Activated naive CD4-positive, alpha-beta T cell treated with anti-CD3 and anti-CD28 coated beads, Interleukin-2, amount 50 U/mL, for 72 hours (primary cell): ENCODE results near the gene GRM3. TPM values are rescaled to one million over a fixed set of nuclear protein-coding genes. Genes with fewer than 3 reads are reported as not detected.

Source experiments
- ATAC-seq, 2 donors: fragments of 150-1000 bp; cut with Tn5 transposase; 2 replicates each; pipeline ENCODE4 v1.10.0; 2021; ENCODE audit warnings: mild to moderate bottlenecking in 2 of 2, moderate library complexity in 2 of 2
- DNase-seq, 2 donors: peaks; one replicate each; pipeline ENCODE4 v3.0.0; 2021 to 2022; ENCODE audit warnings: low spot score in 2 of 2
- H3K27ac Mint-ChIP-seq, 2 donors: one replicate each; pipeline ENCODE4 v1.8.0; 2022; ENCODE audit warnings: mild to moderate bottlenecking in 2 of 2, mixed read lengths in 2 of 2
- H3K36me3 Mint-ChIP-seq, 2 donors: one replicate each; pipeline ENCODE4 v1.8.0; 2022; ENCODE audit warnings: mixed read lengths in 2 of 2
- H3K9me3 Mint-ChIP-seq, 2 donors: one replicate each; pipeline ENCODE4 v1.8.0; 2022; ENCODE audit warnings: mixed read lengths in 2 of 2
- total RNA-seq, 2 donors: library from RNA; stranded (reverse); gene quantifications; one replicate each; pipeline ENCODE4 v1.2.3, GENCODE V29; 2022

The GRM3 gene
- total RNA-seq, 2 donors from 2014 or later, result not detected

GRCh38 chr7:86908948-86909347 lies 265.2 kb downstream of the GRM3 start:
- ATAC-seq, result no peak

GRCh38 chr7:86911659-86912058 lies 267.9 kb downstream of the GRM3 start:
- H3K27ac Mint-ChIP-seq, result no peak overlapping the region

More at GRCh38 chr7:86908948-86909347, 265.2 kb downstream of the GRM3 start:
- Mint-ChIP-seq H3K9me3 (no peaks in the 10 kb centered on the region), H3K36me3 (no peaks in the 10 kb centered on the region), H3K27ac (no peak overlapping the region)
- no peak for DNase-seq

DNA sequence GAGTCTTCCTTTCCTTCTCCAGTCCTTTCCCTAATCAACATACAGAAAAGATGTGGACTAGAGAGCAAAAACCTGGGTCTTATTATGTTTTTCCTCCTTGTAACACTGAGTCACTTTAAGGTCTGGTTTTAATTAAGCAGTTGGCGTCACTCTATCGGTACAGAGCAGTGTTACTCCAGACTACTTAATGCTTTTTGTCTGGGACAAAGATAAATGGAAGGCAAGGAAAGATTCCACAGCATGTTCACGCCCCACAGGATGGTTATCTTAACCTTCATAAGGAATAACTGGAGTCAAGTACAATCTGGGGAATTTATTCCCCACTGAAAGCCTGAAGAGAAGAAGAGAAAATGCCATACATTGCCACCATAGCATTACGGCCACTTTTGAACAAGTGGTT lies 270.0 kb downstream of the GRM3 start:
- H3K36me3 Mint-ChIP-seq, result no peaks in the 10 kb centered on the region
- no peaks in the 10 kb centered on the region for H3K9me3 Mint-ChIP-seq
- no peak for DNase-seq
- ATAC-seq, result no peak
- H3K27ac Mint-ChIP-seq, result no peak overlapping the region

More at GRCh38 chr7:86911659-86912058, 267.9 kb downstream of the GRM3 start:
- DNase-seq (no peak), ATAC-seq (no peak)
- no peaks in the 10 kb centered on the region for H3K36me3 Mint-ChIP-seq
- H3K9me3 Mint-ChIP-seq, result no peaks in the 10 kb centered on the region
